Tracheal epithelial cell (primary cell): ENCODE data around the gene ADAM30. TPM values are rescaled to one million over a fixed set of nuclear protein-coding genes. Genes with fewer than 3 reads are reported as not detected.

Experiments used
- total RNA-seq: library from RNA; depleted of rRNA; stranded (reverse); fragments of >200 nt; gene quantifications from 2 replicates; pipeline ENCODE4 v1.2.1, GENCODE V29; 2014

ADAM30 gene
- not detected in 2 replicates for total RNA-seq

GRCh38 chr1:119896303-119896702 is at the start of gene ADAM30:
Gene ADAM30, minus strand, starts transcription at chr1:119896515. Its CDS starts 179 bp downstream, at chr1:119896336.

Other genes starting within 250 kb of the ADAM30 start
- gene ZNF697, start 248.2 kb downstream of the ADAM30 start, total RNA-seq: 4.0 and 12.0 TPM in 2 replicates
- 136 and 198 TPM in 2 replicates for gene PHGDH, start 184.6 kb downstream of the ADAM30 start, total RNA-seq
- gene HMGCS2, start 127.6 kb downstream of the ADAM30 start, total RNA-seq: not detected in 2 replicates
- gene REG4, start 85.1 kb downstream of the ADAM30 start, total RNA-seq: not detected in 2 replicates
- gene NOTCH2, start 173.1 kb upstream of the ADAM30 start, total RNA-seq: 70.5 and 114 TPM in 2 replicates